IMR-90 (cell line): Measurements from ENCODE around the gene NDNF. TPM values are rescaled to one million over a fixed set of nuclear protein-coding genes. Genes with fewer than 3 reads are reported as not detected.

Experiments
- ATAC-seq: fragments of 200-7000 bp; cut with Tn5 transposase; 2 replicates; pipeline ENCODE4 v1.9.1; 2020; ENCODE audit warnings: low read depth, mild to moderate bottlenecking, moderate library complexity
- BruUV-seq: library from RNA; stranded (reverse); fragments of 400-500 nt; replicated peaks from 2 replicates; lab custom pipeline; 2021; lab: Mats Ljungman, UMichigan
- CTCF ChIA-PET: fragments of 300-600 bp; formaldehyde crosslinking; extraction: SDS; loops from one replicate; lab custom pipeline; 2021; ENCODE audit warnings: antibody characterized with exemption; lab: Yijun Ruan, JAX
- POLR2A ChIA-PET: fragments of 300-600 bp; sonication (Branson Sonifier 250); formaldehyde crosslinking; loops from one replicate; lab custom pipeline; 2022; ENCODE audit warnings: antibody characterized with exemption; ENCODE audit not compliant: unreplicated experiment; lab: Charles Lee
- DNase-seq: peaks from one replicate; pipeline ENCODE4 v3.0.0; 2013
- H2AFZ ChIP-seq: replicated peaks from 2 replicates; pipeline ENCODE3; 2013; ENCODE audit warnings: low read length, mild to moderate bottlenecking; ENCODE audit not compliant: poor library complexity
- H2AK5ac ChIP-seq: 2 replicates; pipeline ENCODE4 v1.6.1; 2013; ENCODE audit warnings: low read depth, low read length, inconsistent platforms
- H2AK9ac ChIP-seq: replicated peaks from 2 replicates; pipeline ENCODE3; 2013; ENCODE audit warnings: mild to moderate bottlenecking, low read depth, low read length, moderate library complexity; ENCODE audit not compliant: poor library complexity
- H2BK120ac ChIP-seq: 2 replicates; pipeline ENCODE4 v1.6.1; 2013; ENCODE audit warnings: low read depth, low read length, inconsistent platforms
- H2BK15ac ChIP-seq: 3 replicates; pipeline ENCODE4 v1.6.1; 2013; ENCODE audit warnings: low read depth, low read length, inconsistent platforms
- H2BK20ac ChIP-seq: 2 replicates; pipeline ENCODE4 v1.6.1; 2013; ENCODE audit warnings: low read depth, mild to moderate bottlenecking, inconsistent platforms, low read length, moderate library complexity
- H2BK5ac ChIP-seq: 2 replicates; pipeline ENCODE4 v1.6.1; 2013; ENCODE audit warnings: mild to moderate bottlenecking, low read depth, low read length, inconsistent platforms; ENCODE audit not compliant: poor library complexity, severe bottlenecking
- H3K14ac ChIP-seq: replicated peaks from 2 replicates; pipeline ENCODE4 v1.6.1; 2013; ENCODE audit warnings: low read depth, low read length, inconsistent platforms
- H3K18ac ChIP-seq: 2 replicates; pipeline ENCODE4 v1.6.1; 2013; ENCODE audit warnings: low read depth, low read length, control low read depth
- H3K23ac ChIP-seq: 2 replicates; pipeline ENCODE4 v1.6.1; 2013; ENCODE audit warnings: low read depth, low read length, inconsistent platforms
- H3K27ac ChIP-seq: 2 replicates; pipeline ENCODE4 v1.5.1; 2013; ENCODE audit warnings: mild to moderate bottlenecking, control low read depth, low read length; ENCODE audit not compliant: insufficient read depth
- H3K27me3 ChIP-seq: 2 replicates; pipeline ENCODE4 v1.6.1; 2013; ENCODE audit warnings: low read length; ENCODE audit not compliant: control insufficient read depth, insufficient read depth
- H3K36me3 ChIP-seq: 2 replicates; pipeline ENCODE4 v1.6.1; 2013; ENCODE audit warnings: low read length, mixed read lengths; ENCODE audit not compliant: control insufficient read depth, insufficient read depth
- H3K4ac ChIP-seq: 2 replicates; pipeline ENCODE4 v1.6.1; 2013; ENCODE audit warnings: low read depth, low read length, inconsistent platforms
- H3K4me1 ChIP-seq: 2 replicates; pipeline ENCODE4 v1.6.1; 2013; ENCODE audit warnings: low read length, mixed read lengths; ENCODE audit not compliant: control insufficient read depth, insufficient read depth
- H3K4me2 ChIP-seq: 2 replicates; pipeline ENCODE4 v1.6.1; 2013; ENCODE audit warnings: low read depth, mild to moderate bottlenecking, control low read depth, low read length, moderate library complexity
- H3K4me3 ChIP-seq: 2 replicates; pipeline ENCODE4 v1.5.1; 2013; ENCODE audit warnings: low read depth, mild to moderate bottlenecking, control low read depth, low read length, moderate library complexity; ENCODE audit not compliant: insufficient read depth
- H3K56ac ChIP-seq: 2 replicates; pipeline ENCODE4 v1.6.1; 2013; ENCODE audit warnings: low read length, inconsistent platforms; ENCODE audit not compliant: insufficient read depth; ENCODE audit errors: extremely low read depth
- H3K79me1 ChIP-seq, 2 experiments: 2 replicates each; pipeline ENCODE4 v1.6.1; 2013; ENCODE audit warnings: low read length in 2 of 2, inconsistent platforms in 1 of 2, low read depth in 1 of 2
- H3K9ac ChIP-seq: 2 replicates; pipeline ENCODE4 v1.6.1; 2013; ENCODE audit warnings: low read depth, low read length, control low read depth
- H3K9me1 ChIP-seq: 2 replicates; pipeline ENCODE4 v1.6.1; 2013; ENCODE audit warnings: low read length, inconsistent platforms; ENCODE audit not compliant: insufficient read depth
- H3K9me3 ChIP-seq: 2 replicates; pipeline ENCODE4 v1.6.1; 2013; ENCODE audit warnings: low read length; ENCODE audit not compliant: control insufficient read depth, insufficient read depth
- H4K20me1 ChIP-seq: 2 replicates; pipeline ENCODE4 v1.6.1; 2013; ENCODE audit warnings: low read length, inconsistent platforms; ENCODE audit not compliant: insufficient read depth
- H4K5ac ChIP-seq: 2 replicates; pipeline ENCODE4 v1.6.1; 2013; ENCODE audit warnings: mild to moderate bottlenecking, low read depth, low read length, control low read depth
- H4K8ac ChIP-seq, 2 experiments: 2 replicates each; pipeline ENCODE4 v1.6.1; 2013; ENCODE audit warnings: low read depth in 2 of 2, low read length in 2 of 2, control low read depth in 1 of 2, inconsistent platforms in 1 of 2
- H4K91ac ChIP-seq: 2 replicates; pipeline ENCODE4 v1.6.1; 2013; ENCODE audit warnings: low read depth, low read length, inconsistent platforms; ENCODE audit not compliant: insufficient read depth
- BHLHE40 ChIP-seq: fragments of 150-350 bp; IDR thresholded peaks from 2 replicates; pipeline ENCODE4 v1.6.1; 2016; ENCODE audit warnings: mild to moderate bottlenecking, low read depth, low read length
- MXI1 ChIP-seq: IDR thresholded peaks from 2 replicates; pipeline ENCODE4 v1.6.1; 2012; ENCODE audit warnings: low read depth, mild to moderate bottlenecking, low read length, moderate library complexity, borderline replicate concordance
- RAD21 ChIP-seq: IDR thresholded peaks from 2 replicates; pipeline ENCODE4 v1.6.1; 2012; ENCODE audit warnings: low read length, improper control_type of control experiment
- WGBS, 2 experiments: methylation state at CpG; one replicate each; pipeline versions ENCODE4 v1.1.5 to v1.1.7; 2013; ENCODE audit warnings: missing lambda C conversion rate in 2 of 2; ENCODE audit not compliant: insufficient read length in 1 of 2; ENCODE audit errors: extremely low coverage in 2 of 2; 5-methylcytosine and 5-hydroxymethylcytosine counted together
- dilution Hi-C: fragments of 300-500 bp; cut with HindIII; formaldehyde crosslinking; loops from one replicate; pipeline ENCODE4 v1.14.3; 2018; ENCODE audit warnings: low sequenced_read_pairs; ENCODE audit not compliant: unreplicated experiment
- in situ Hi-C: fragments of 300-500 bp; cut with MboI; formaldehyde crosslinking; loops from 3 replicates; pipeline ENCODE4 v1.14.3; 2019; ENCODE audit warnings: low sequenced_read_pairs, inconsistent platforms, mixed read lengths
- intact Hi-C: fragments of 100-400 bp; cut with micrococcal nuclease; formaldehyde crosslinking; loops from 2 replicates; pipeline ENCODE4 v1.10.0; 2022
- polyA plus RNA-seq, 3 experiments: library from polyadenylated mRNA; depleted of rRNA; stranded (reverse); fragments of >200 nt; gene quantifications; 2 replicates each; pipeline ENCODE4 v1.2.3, GENCODE V29; 2012; ENCODE audit warnings: low replicate concordance in 1 of 3
- total RNA-seq: library from RNA; depleted of rRNA; stranded (reverse); fragments of >200 nt; gene quantifications from 2 replicates; pipeline ENCODE4 v1.2.3, GENCODE V29; 2012
- TF ChIP-seq, protein P1 (sequence below): conservative IDR thresholded peaks from 2 replicates; pipeline ENCODE4 v1.5.1; 2012; ENCODE audit warnings: mild to moderate bottlenecking, low read depth, low read length, improper control_type of control experiment

The NDNF gene
- total and polyA plus RNA-seq, 2 of the 4 experiments (the other 2 are of a cell fraction): under 0.01 TPM; not detected in 1

DNA sequence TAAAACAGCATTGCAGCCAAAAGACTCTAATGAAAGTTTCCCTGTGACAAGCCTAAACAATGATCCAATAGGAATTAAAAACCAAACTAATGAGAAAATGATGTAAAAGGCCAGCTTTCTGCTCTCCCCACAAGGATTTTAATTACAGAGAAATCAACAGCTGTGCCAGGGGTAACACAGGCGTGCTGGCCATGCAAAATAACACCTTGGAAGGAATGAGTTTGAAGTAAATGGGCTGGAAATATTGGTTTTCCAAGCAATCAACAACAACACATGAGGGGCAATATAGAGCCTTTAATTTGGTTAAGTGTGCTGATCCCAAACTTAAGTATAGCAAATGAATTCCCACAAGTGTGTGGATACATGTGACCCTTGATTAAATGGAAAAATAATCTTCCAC is 56.9 kb downstream of the NDNF start:
- Histone ChIP-seq H3K18ac (no peak overlapping the region), H2BK20ac (no peak overlapping the region), H3K9me1 (no peaks in the 10 kb centered on the region), H3K27me3 (no peaks in the 10 kb centered on the region), H3K23ac (no peak overlapping the region), H2AFZ (no peak overlapping the region), H3K56ac (no peak overlapping the region), H2BK5ac (no peak overlapping the region), H4K20me1 (no peaks in the 10 kb centered on the region), H3K4me2 (no peak overlapping the region), H3K9me3 (no peaks in the 10 kb centered on the region), H4K5ac (no peak overlapping the region), H3K4ac (no peak overlapping the region), H3K79me1 (no peaks in the 10 kb centered on the region), H2BK120ac (no peak overlapping the region), H3K36me3 (no peaks in the 10 kb centered on the region), H3K9ac (no peak overlapping the region), H2BK15ac (no peak overlapping the region), H3K4me1 (no peaks in the 10 kb centered on the region), H3K27ac (no peak overlapping the region), H3K14ac (no peak overlapping the region), H4K8ac (no peak overlapping the region), H3K4me3 (no peak overlapping the region), H2AK9ac (no peak overlapping the region), H2AK5ac (no peak overlapping the region), H4K91ac (no peak overlapping the region)
- intact Hi-C loops: no loop called here
- ChIA-PET POLR2A (no interaction called here), CTCF (no interaction called here)
- ATAC-seq (no peak), DNase-seq (no peak)
- no TSS peak for BruUV-seq
- dilution Hi-C loops: no loop called here
- in situ Hi-C loops: no loop called here
- TF ChIP-seq MXI1: no peak
- TF ChIP-seq BHLHE40: no peak
- TF ChIP-seq RAD21: no peak
- TF ChIP-seq, protein P1, sequence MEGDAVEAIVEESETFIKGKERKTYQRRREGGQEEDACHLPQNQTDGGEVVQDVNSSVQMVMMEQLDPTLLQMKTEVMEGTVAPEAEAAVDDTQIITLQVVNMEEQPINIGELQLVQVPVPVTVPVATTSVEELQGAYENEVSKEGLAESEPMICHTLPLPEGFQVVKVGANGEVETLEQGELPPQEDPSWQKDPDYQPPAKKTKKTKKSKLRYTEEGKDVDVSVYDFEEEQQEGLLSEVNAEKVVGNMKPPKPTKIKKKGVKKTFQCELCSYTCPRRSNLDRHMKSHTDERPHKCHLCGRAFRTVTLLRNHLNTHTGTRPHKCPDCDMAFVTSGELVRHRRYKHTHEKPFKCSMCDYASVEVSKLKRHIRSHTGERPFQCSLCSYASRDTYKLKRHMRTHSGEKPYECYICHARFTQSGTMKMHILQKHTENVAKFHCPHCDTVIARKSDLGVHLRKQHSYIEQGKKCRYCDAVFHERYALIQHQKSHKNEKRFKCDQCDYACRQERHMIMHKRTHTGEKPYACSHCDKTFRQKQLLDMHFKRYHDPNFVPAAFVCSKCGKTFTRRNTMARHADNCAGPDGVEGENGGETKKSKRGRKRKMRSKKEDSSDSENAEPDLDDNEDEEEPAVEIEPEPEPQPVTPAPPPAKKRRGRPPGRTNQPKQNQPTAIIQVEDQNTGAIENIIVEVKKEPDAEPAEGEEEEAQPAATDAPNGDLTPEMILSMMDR: no peak
- no CpG with 5 or more reads among the region's 1 CpG for WGBS, 2 experiments
